SK-N-MC (cell line): Measurements from ENCODE around the gene VAPA.

Experiments
- DNase-seq: peaks from one replicate; pipeline ENCODE4 v3.0.0-alpha.2; 2011; ENCODE audit warnings: low read depth, low spot score
- H3K27ac ChIP-seq: fragments of 200-600 bp; sonication (generic); 2 replicates; pipeline ENCODE4 v1.5.1; 2016; ENCODE audit warnings: mixed run types
- H3K36me3 ChIP-seq: fragments of 200-600 bp; sonication (generic); 2 replicates; pipeline ENCODE4 v1.6.1; 2017; ENCODE audit warnings: antibody characterized with exemption, low read length, mixed read lengths; ENCODE audit not compliant: insufficient read depth
- H3K4me3 ChIP-seq: fragments of 200-600 bp; sonication (generic); 2 replicates; pipeline ENCODE4 v1.5.1; 2016
- H3K9ac ChIP-seq: fragments of 200-600 bp; sonication (generic); 2 replicates; pipeline ENCODE4 v1.8.0; 2017; ENCODE audit warnings: mixed run types, mixed read lengths; ENCODE audit not compliant: insufficient read length
- H3K9me3 ChIP-seq: fragments of 200-600 bp; sonication (generic); 2 replicates; pipeline ENCODE4 v1.6.1; 2017; ENCODE audit warnings: low read depth, mild to moderate bottlenecking, antibody characterized with exemption, low read length, moderate library complexity, mixed read lengths
- EZH2 ChIP-seq: fragments of 200-600 bp; sonication (generic); IDR thresholded peaks from one replicate; pipeline ENCODE4 v1.6.1; 2017; ENCODE audit warnings: antibody characterized with exemption
- FOXP2 ChIP-seq: optimal IDR thresholded peaks from 2 replicates; pipeline ENCODE3; 2011; ENCODE audit warnings: mild to moderate bottlenecking, moderate library complexity; ENCODE audit not compliant: insufficient read depth; ENCODE audit errors: extremely low read length, control extremely low read depth
- POLR2AphosphoS5 ChIP-seq: IDR thresholded peaks from 2 replicates; pipeline ENCODE4 v1.6.1; 2012; ENCODE audit warnings: mild to moderate bottlenecking, low read depth, low read length, borderline replicate concordance

VAPA gene

GRCh38 chr18:9915291-9916076, 1.7 kb downstream of the VAPA start:
- Histone ChIP-seq H3K9me3 (no peaks in the 10 kb centered on the region), H3K9ac (peak overlapping the region; percentile 84), H3K27ac (peak overlapping the region; percentile 70), H3K4me3 (peak overlapping the region; percentile 95), H3K36me3 (no peaks in the 10 kb centered on the region)
- TF ChIP-seq FOXP2 (no peak), POLR2AphosphoS5 (no peak), EZH2 (no peak)
- DNase-seq = no peak

- Histone ChIP-seq H3K36me3 (no peaks in the 10 kb centered on the region), H3K9ac (peak overlapping the region; percentile 84), H3K4me3 (peak overlapping the region; percentile 95), H3K9me3 (no peaks in the 10 kb centered on the region), H3K27ac (peak overlapping the region; percentile 70)
- DNase-seq = no peak
- TF ChIP-seq EZH2 = no peak
- TF ChIP-seq FOXP2 = no peak
Observed at GRCh38 chr18:9916077-9916639, 2.3 kb downstream of the VAPA start.

GRCh38 chr18:9916808-9917207, 3.0 kb downstream of the VAPA start:
- DNase-seq = no peak
- Histone ChIP-seq H3K36me3 (no peaks in the 10 kb centered on the region), H3K9ac (peak overlapping the region; percentile 21), H3K4me3 (peak overlapping the region; percentile 95), H3K9me3 (no peaks in the 10 kb centered on the region), H3K27ac (peak overlapping the region; percentile 25; the same call in 1 of the 2 replicates)
- no peak for TF ChIP-seq EZH2
- TF ChIP-seq POLR2AphosphoS5 = no peak
- no peak for TF ChIP-seq FOXP2

- no peak overlapping the region for H3K9ac ChIP-seq
- peak overlapping the region; percentile 31 for H3K4me3 ChIP-seq
- H3K36me3 ChIP-seq = no peaks in the 10 kb centered on the region
- H3K27ac ChIP-seq = peak overlapping the region; percentile 29; the same call in 1 of the 2 replicates
- no peak for TF ChIP-seq POLR2AphosphoS5
- no peak for TF ChIP-seq FOXP2
- TF ChIP-seq EZH2 = no peak
- DNase-seq = no peak
- H3K9me3 ChIP-seq = no peaks in the 10 kb centered on the region
Observed at GRCh38 chr18:9918016-9918680, 4.3 kb downstream of the VAPA start.

GRCh38 chr18:9919564-9920232, 5.9 kb downstream of the VAPA start:
- Histone ChIP-seq H3K9ac (no peak overlapping the region), H3K4me3 (no peak overlapping the region), H3K27ac (no peak overlapping the region), H3K9me3 (no peaks in the 10 kb centered on the region), H3K36me3 (0 out of 2 replicates have a peak, but pooled peaks cover 4% of the 10 kb centered on the region)
- no peak for DNase-seq
- TF ChIP-seq EZH2 (no peak), FOXP2 (no peak), POLR2AphosphoS5 (no peak)

GRCh38 chr18:9922592-9923311, 8.9 kb downstream of the VAPA start:
- 0 out of 2 replicates have a peak, but pooled peaks cover 4% of the 10 kb centered on the region for H3K36me3 ChIP-seq
- peak overlapping the region; percentile 3 for H3K9ac ChIP-seq
- no peak for TF ChIP-seq EZH2
- no peak for TF ChIP-seq POLR2AphosphoS5
- no peak for TF ChIP-seq FOXP2
- no peaks in the 10 kb centered on the region for H3K9me3 ChIP-seq
- DNase-seq = no peak
- H3K27ac ChIP-seq = peak overlapping the region; percentile 66
- peak overlapping the region; percentile 41 for H3K4me3 ChIP-seq

- Histone ChIP-seq H3K4me3 (no peak overlapping the region), H3K36me3 (0 out of 2 replicates have a peak, but pooled peaks cover 4% of the 10 kb centered on the region), H3K27ac (no peak overlapping the region), H3K9ac (no peak overlapping the region), H3K9me3 (no peaks in the 10 kb centered on the region)
- TF ChIP-seq FOXP2 = no peak
- TF ChIP-seq POLR2AphosphoS5 = no peak
- TF ChIP-seq EZH2 = no peak
- no peak for DNase-seq
Observed at GRCh38 chr18:9924371-9924943, 10.6 kb downstream of the VAPA start.
